HAP-1 (cell line): ENCODE data around the gene TRMT1L.

Experiments
- DNase-seq, 2 experiments: peaks; one replicate each; pipeline ENCODE4 v3.0.0-alpha.2; 2016 to 2020; ENCODE audit warnings: low spot score in 2 of 2
- H3K27me3 ChIP-seq: fragments of 250-450 bp; sonication (Bioruptor Pico); 2 replicates; pipeline ENCODE4 v1.5.1; 2020; ENCODE audit warnings: low read depth, mild to moderate bottlenecking, moderate library complexity
- H3K36me3 ChIP-seq: fragments of 250-450 bp; sonication (Bioruptor Pico); replicated peaks from 2 replicates; pipeline ENCODE4 v1.5.1; 2020; ENCODE audit warnings: mild to moderate bottlenecking
- H3K4me1 ChIP-seq: fragments of 250-450 bp; sonication (Bioruptor Pico); 2 replicates; pipeline ENCODE4 v1.5.1; 2020; ENCODE audit warnings: mild to moderate bottlenecking
- H3K4me3 ChIP-seq: fragments of 250-450 bp; sonication (Bioruptor Pico); 2 replicates; pipeline ENCODE4 v1.5.1; 2020; ENCODE audit warnings: mild to moderate bottlenecking, moderate library complexity
- H3K9me3 ChIP-seq: fragments of 250-450 bp; sonication (Bioruptor Pico); 2 replicates; pipeline ENCODE4 v1.5.1; 2020; ENCODE audit warnings: mild to moderate bottlenecking, moderate library complexity
- in situ Hi-C: fragments of 300-500 bp; cut with MboI; formaldehyde crosslinking; loops from 3 replicates; pipeline ENCODE4 v1.14.3; 2020; ENCODE audit warnings: low sequenced_read_pairs, inconsistent platforms, mixed read lengths

Gene TRMT1L

GRCh38 chr1:185154912-185155513 lies 1.7 kb downstream of the TRMT1L start:
- H3K4me3 ChIP-seq, result peak overlapping the region; percentile 88
- in situ Hi-C loops, result no loop called here
- no peaks in the 10 kb centered on the region for H3K27me3 ChIP-seq
- DNase-seq, result no peak
- H3K9me3 ChIP-seq, result no peaks in the 10 kb centered on the region
- no peaks in the 10 kb centered on the region for H3K4me1 ChIP-seq
- H3K36me3 ChIP-seq, result no peaks in the 10 kb centered on the region; the same call in 1 of the 2 replicates

DNA sequence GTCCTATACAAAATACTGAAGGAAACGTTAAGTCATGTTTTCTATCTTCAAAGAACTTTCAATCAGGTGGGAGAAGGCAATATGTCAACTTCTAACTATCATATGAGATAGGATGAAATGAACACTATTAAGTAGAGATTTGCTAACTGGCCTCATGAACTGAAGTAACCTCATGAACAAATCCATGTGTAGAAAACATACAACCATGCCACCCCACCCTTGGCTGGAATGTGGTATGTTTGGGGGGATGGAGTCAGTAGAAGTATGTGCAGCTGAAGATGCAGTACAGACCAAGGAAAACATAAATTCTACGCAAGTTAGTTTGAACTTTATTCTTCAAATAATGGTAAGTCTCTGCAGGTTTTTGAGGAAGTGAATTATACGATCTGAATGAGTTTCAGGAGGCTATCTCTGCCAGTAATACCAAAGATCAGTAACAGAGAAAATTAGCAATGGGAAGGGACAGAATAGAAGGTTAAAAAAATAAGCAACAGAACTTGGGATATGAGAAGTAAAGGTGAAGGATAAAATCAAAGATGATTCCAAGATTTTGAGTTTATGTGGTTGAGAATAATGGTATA lies 4.5 kb downstream of the TRMT1L start:
- no peak for DNase-seq
- H3K9me3 ChIP-seq, result no peaks in the 10 kb centered on the region
- no peaks in the 10 kb centered on the region for H3K27me3 ChIP-seq
- no peak overlapping the region for H3K4me3 ChIP-seq
- in situ Hi-C loops, result no loop called here
- no peaks in the 10 kb centered on the region for H3K4me1 ChIP-seq
- H3K36me3 ChIP-seq, result peaks cover 4% of the 10 kb centered on the region

GRCh38 chr1:185151215-185151614 lies 5.5 kb downstream of the TRMT1L start:
- H3K9me3 ChIP-seq, result no peaks in the 10 kb centered on the region
- H3K36me3 ChIP-seq, result peaks cover 7% of the 10 kb centered on the region
- no peak for DNase-seq
- H3K4me3 ChIP-seq, result no peak overlapping the region
- no peaks in the 10 kb centered on the region for H3K4me1 ChIP-seq
- no peaks in the 10 kb centered on the region for H3K27me3 ChIP-seq
- in situ Hi-C loops, result no loop called here

DNA sequence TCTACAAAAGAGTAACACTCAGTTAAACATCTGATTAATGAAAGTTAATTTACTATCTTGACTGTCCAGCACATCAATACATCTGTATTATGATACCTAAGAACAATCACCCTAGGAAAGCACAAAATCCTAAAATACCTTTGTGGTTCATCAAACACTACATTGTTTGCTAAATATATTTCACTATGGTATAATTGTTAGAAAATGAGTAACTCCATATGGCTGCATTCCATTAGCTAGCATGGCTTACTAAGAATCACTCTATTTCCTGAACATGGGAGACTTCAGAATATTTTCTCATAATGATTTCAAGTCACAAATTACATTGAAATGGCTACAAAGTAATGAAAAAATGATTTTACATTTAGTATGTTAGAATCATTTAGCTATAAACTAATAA lies 12.5 kb downstream of the TRMT1L start:
- no peaks in the 10 kb centered on the region for H3K4me1 ChIP-seq
- DNase-seq, result no peak
- in situ Hi-C loops, result no loop called here
- H3K27me3 ChIP-seq, result no peaks in the 10 kb centered on the region
- peaks cover 23% of the 10 kb centered on the region for H3K36me3 ChIP-seq
- H3K4me3 ChIP-seq, result no peak overlapping the region
- no peaks in the 10 kb centered on the region for H3K9me3 ChIP-seq

DNA sequence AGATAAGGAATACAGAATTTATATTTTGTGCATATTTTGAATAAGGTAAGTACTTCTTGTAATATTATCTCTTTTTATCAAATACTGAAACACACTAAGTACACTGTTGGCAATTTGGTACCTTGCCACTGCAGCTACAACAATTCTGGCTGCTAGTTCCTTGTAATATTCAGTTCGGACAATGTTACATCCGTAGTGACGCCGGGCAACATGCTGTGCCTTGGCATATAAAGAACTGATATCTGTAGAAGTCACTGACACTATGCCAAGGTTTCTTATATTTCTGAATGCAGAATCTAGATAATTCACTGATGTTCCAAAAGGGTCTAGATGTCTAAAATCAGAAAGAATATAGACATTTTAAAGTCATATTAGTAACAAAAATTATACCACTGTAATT lies 17.5 kb downstream of the TRMT1L start:
- in situ Hi-C loops, result no loop called here
- Histone ChIP-seq H3K36me3 (peaks cover 16% of the 10 kb centered on the region), H3K4me3 (no peak overlapping the region)

DNA sequence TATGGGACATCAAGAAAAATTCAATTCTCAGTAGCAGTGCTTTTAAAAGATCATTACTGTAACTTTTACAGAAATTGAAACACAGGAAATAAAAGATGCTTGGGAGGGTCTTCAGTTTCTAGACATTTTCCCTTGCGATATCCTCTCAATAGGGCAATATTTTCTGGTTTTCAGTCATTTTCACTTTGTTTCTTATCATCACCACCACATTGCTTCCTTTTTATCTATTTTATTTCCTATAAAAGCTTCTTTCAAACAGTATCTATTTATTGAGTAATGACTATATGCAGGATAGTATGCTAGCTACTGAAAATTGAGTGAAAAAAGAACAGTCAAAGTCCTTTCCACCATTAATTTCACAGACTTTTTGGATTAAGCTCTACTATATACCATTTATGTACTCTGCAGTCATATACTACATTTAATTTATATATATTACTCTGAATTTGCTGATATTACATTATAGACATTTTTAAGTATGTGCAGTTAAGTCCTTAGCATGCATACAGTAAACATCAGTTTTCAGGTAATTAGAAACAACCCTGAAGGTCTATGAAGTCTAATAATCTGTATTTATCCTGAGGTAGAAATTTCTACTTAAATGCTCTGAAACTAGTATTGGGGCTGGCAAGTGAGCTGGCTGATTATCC lies 18.7 kb downstream of the TRMT1L start:
- H3K27me3 ChIP-seq, result no peaks in the 10 kb centered on the region

More for the DNA sequence above, 17.5 kb downstream of the TRMT1L start:
- no peaks in the 10 kb centered on the region for H3K27me3 ChIP-seq
- DNase-seq, result no peak
- H3K4me1 ChIP-seq, result no peaks in the 10 kb centered on the region
- H3K9me3 ChIP-seq, result no peaks in the 10 kb centered on the region

GRCh38 chr1:185132534-185132933 lies 24.2 kb downstream of the TRMT1L start:
- no peak for DNase-seq
- in situ Hi-C loops, result no loop called here
- no peaks in the 10 kb centered on the region for H3K4me1 ChIP-seq
- H3K27me3 ChIP-seq, result no peaks in the 10 kb centered on the region
- H3K4me3 ChIP-seq, result no peak overlapping the region
- peaks cover 26% of the 10 kb centered on the region for H3K36me3 ChIP-seq
- no peaks in the 10 kb centered on the region for H3K9me3 ChIP-seq

More for the DNA sequence above, 18.7 kb downstream of the TRMT1L start:
- no peak for DNase-seq
- H3K4me1 ChIP-seq, result no peaks in the 10 kb centered on the region
- in situ Hi-C loops, result no loop called here
- H3K9me3 ChIP-seq, result no peaks in the 10 kb centered on the region
- no peak overlapping the region for H3K4me3 ChIP-seq
- peaks cover 22% of the 10 kb centered on the region for H3K36me3 ChIP-seq

GRCh38 chr1:185129708-185130107 lies 27.0 kb downstream of the TRMT1L start:
- no peak overlapping the region for H3K4me3 ChIP-seq
- peaks cover 38% of the 10 kb centered on the region for H3K36me3 ChIP-seq
- H3K27me3 ChIP-seq, result no peaks in the 10 kb centered on the region
- H3K9me3 ChIP-seq, result no peaks in the 10 kb centered on the region
- in situ Hi-C loops, result no loop called here
- H3K4me1 ChIP-seq, result no peaks in the 10 kb centered on the region
- DNase-seq, result no peak

DNA sequence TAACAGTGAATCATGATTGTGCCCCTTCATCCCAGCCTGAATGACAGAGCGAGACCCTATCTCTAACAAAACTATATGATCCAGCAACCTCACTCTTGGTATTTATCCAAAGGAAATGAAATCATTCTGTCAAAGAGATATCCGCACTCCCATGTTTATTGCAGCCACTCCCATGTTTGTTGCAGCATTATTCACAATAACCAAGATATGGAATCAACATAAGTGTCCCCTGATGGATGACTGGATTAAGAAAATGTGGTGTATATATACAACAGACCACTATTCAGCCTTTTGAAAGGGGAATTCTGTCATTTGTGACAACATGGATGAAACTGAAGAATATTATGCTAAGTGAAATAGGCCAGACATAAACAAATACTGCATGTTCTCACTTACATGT lies 44.4 kb downstream of the TRMT1L start:
- DNase-seq, result no peak
- no peak overlapping the region for H3K4me3 ChIP-seq
- no peaks in the 10 kb centered on the region for H3K9me3 ChIP-seq
- H3K27me3 ChIP-seq, result no peaks in the 10 kb centered on the region
- in situ Hi-C loops, result no loop called here
- peaks cover 2% of the 10 kb centered on the region; the same call in 1 of the 2 replicates for H3K36me3 ChIP-seq
- no peaks in the 10 kb centered on the region for H3K4me1 ChIP-seq

DNA sequence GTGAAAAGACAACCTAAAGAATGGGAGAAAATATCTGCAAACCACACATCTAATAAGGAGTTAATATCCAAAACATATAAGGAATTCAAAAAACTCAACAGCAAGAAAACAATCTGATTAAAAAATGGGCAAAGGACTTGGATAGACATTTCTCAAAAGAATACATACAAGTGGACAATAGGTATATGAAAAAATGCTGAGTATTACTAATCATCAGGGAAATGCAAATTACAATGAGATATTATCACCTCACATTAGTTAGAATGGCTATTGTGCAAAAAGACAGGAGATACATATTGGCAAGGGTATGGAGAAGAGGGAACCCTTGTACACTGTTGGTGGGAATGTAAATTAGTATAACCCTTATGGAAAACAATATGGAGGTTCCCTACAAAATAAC lies 44.9 kb downstream of the TRMT1L start:
- H3K36me3 ChIP-seq, result no peaks in the 10 kb centered on the region
- no peaks in the 10 kb centered on the region for H3K9me3 ChIP-seq
- in situ Hi-C loops, result no loop called here
- no peaks in the 10 kb centered on the region for H3K27me3 ChIP-seq
- no peak overlapping the region for H3K4me3 ChIP-seq
- DNase-seq, result no peak
- H3K4me1 ChIP-seq, result no peaks in the 10 kb centered on the region

DNA sequence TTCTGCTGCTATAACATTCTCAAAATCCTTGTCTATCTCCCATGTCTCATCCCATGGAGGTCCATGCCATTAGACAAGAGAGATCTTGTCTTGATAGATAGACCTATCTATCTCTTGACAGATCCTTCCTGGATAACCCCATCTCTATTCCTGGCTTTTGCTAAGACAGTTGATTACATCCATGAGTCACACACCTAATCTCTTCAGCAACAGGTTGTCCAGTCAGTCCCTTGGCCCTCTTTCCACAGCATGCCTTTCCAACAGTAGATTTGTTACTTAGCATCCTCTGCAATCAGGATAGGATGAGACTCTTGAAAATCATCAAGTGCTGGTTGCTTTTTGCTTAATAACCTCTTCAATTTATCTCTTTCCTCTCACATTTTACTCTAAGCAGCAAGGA lies 46.6 kb downstream of the TRMT1L start:
- no peaks in the 10 kb centered on the region for H3K27me3 ChIP-seq
- H3K4me1 ChIP-seq, result no peaks in the 10 kb centered on the region
- in situ Hi-C loops, result no loop called here
- no peaks in the 10 kb centered on the region for H3K9me3 ChIP-seq
- no peak for DNase-seq
- no peaks in the 10 kb centered on the region for H3K36me3 ChIP-seq
- H3K4me3 ChIP-seq, result no peak overlapping the region

- Histone ChIP-seq H3K36me3 (no peaks in the 10 kb centered on the region), H3K9me3 (no peaks in the 10 kb centered on the region), H3K4me1 (no peaks in the 10 kb centered on the region), H3K27me3 (no peaks in the 10 kb centered on the region), H3K4me3 (no peak overlapping the region)
- no peak for DNase-seq
- in situ Hi-C loops, result no loop called here
These were observed 48.4 kb downstream of the TRMT1L start for GRCh38 chr1:185108321-185108720.

DNA sequence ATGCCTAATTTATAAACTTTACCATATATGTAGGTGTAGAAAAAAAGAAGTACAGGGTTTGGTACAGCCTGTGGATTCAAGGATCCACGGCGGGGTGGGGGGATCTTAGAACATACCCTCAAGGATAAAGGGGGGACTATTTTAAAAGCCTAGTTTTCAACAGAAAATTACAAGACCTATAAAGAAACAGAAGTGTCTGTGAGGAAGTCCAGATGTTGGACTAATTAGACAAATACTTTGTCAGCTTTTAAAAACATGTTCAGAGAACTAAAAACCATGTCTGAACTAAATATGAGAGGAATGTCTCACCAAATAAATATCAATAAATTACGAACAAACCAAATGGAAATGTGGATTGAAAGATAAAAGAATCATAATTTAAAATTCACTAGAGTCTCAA lies 51.6 kb downstream of the TRMT1L start:
- no peak for DNase-seq
- Histone ChIP-seq H3K4me3 (no peak overlapping the region), H3K9me3 (no peaks in the 10 kb centered on the region), H3K4me1 (no peaks in the 10 kb centered on the region), H3K36me3 (no peaks in the 10 kb centered on the region), H3K27me3 (no peaks in the 10 kb centered on the region)
- in situ Hi-C loops, result no loop called here

DNA sequence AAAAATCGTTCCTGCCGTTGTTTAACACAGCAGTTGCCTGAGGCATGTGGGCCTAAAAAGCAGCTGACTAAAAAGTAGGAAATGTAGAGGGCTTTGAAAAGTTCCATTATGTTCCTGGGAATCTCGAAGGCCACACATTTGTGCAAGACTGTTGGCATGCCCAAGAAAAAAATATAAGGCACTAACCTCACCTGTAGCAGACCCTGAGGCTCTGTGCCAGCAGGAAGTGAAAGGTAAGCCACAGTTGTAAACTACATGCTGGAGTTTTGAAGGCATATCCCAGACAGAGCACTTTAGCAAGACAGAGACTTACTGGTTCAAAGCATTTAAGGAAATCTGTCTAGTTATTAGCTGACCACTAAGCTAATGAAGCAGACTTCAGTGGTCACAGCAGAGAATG lies 52.7 kb downstream of the TRMT1L start:
- no peaks in the 10 kb centered on the region; the same call in 1 of the 2 replicates for H3K36me3 ChIP-seq
- H3K4me3 ChIP-seq, result no peak overlapping the region
- in situ Hi-C loops, result no loop called here
- H3K4me1 ChIP-seq, result no peaks in the 10 kb centered on the region
- no peaks in the 10 kb centered on the region for H3K27me3 ChIP-seq
- H3K9me3 ChIP-seq, result no peaks in the 10 kb centered on the region
- no peak for DNase-seq
